Lower leg skin (tissue), 4 donors: Measurements from ENCODE around the gene PLEKHM3. TPM values are rescaled to one million over a fixed set of nuclear protein-coding genes. Genes with fewer than 3 reads are reported as not detected.

Source experiments
- DNase-seq, 2 donors: peaks; one replicate each; pipeline ENCODE4 v3.0.0-alpha.2; 2019; ENCODE audit warnings: low spot score in 2 of 2
- H3K4me3 ChIP-seq: fragments of 200-600 bp; sonication (generic); 2 replicates; pipeline ENCODE4 v1.5.1; 2017; ENCODE audit warnings: mild to moderate bottlenecking, low read depth; ENCODE audit not compliant: poor library complexity, severe bottlenecking
- POLR2A ChIP-seq, 2 donors: fragments of 450-650 bp; IDR thresholded peaks; one replicate each; pipeline ENCODE4 v1.6.1; 2016 to 2017; ENCODE audit warnings: antibody characterized with exemption in 2 of 2, mild to moderate bottlenecking in 1 of 2, moderate library complexity in 1 of 2
- WGBS, 2 donors: methylation state at CpG; one replicate each; pipeline ENCODE4 v1.1.5; 2018; 5-methylcytosine and 5-hydroxymethylcytosine counted together
- intact Hi-C: fragments of 100-400 bp; cut with DNase I; formaldehyde crosslinking; loops from one replicate; pipeline ENCODE4 v1.15.0; 2023; ENCODE audit warnings: low total_unique reads
- total RNA-seq, 4 donors: library from RNA; depleted of rRNA; stranded (reverse); fragments of >200 nt; gene quantifications; one replicate each; pipeline ENCODE4 v1.1.0, GENCODE V29; 2016
- TF ChIP-seq, protein P1 (sequence below), 3 donors: fragments of 450-650 bp; IDR thresholded peaks; one replicate each; pipeline ENCODE4 v1.5.1; 2016; ENCODE audit warnings: antibody characterized with exemption in 3 of 3, mild to moderate bottlenecking in 3 of 3, moderate library complexity in 2 of 3

PLEKHM3 gene
- total RNA-seq, 4 donors from 2014 or later: 18.3 to 22.2 (median 19.4) TPM

DNA sequence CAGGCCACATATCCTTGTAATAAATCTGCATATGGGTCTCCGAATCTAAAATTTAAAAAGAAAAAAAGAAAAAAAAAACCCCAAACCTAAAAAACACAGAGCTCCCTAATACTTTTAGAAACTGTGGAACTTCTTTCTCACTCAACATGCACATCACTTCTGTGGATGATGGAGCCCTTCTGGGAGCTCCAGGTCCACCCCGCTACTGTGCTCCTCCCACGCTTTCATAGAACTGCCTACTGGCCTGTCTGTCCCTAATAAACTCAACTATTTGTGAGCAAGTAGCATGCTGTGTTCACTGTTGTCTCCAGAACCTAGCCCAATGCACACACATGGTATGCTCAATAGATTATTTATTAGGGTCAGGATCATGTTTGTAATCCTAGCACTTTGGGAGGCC, 172.5 kb downstream of the PLEKHM3 start:
- WGBS, 2 donors: 93 to 99% methylated on average over 3 of the region's 3 CpGs
- TF ChIP-seq, protein P1, sequence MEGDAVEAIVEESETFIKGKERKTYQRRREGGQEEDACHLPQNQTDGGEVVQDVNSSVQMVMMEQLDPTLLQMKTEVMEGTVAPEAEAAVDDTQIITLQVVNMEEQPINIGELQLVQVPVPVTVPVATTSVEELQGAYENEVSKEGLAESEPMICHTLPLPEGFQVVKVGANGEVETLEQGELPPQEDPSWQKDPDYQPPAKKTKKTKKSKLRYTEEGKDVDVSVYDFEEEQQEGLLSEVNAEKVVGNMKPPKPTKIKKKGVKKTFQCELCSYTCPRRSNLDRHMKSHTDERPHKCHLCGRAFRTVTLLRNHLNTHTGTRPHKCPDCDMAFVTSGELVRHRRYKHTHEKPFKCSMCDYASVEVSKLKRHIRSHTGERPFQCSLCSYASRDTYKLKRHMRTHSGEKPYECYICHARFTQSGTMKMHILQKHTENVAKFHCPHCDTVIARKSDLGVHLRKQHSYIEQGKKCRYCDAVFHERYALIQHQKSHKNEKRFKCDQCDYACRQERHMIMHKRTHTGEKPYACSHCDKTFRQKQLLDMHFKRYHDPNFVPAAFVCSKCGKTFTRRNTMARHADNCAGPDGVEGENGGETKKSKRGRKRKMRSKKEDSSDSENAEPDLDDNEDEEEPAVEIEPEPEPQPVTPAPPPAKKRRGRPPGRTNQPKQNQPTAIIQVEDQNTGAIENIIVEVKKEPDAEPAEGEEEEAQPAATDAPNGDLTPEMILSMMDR (IDR thresholded peaks at IDR 0.05): no peak
- no peak for TF ChIP-seq POLR2A (IDR thresholded peaks at IDR 0.05)
- intact Hi-C loops: no loop called here
- DNase-seq: no peak
- no peak overlapping the region for H3K4me3 ChIP-seq

DNA sequence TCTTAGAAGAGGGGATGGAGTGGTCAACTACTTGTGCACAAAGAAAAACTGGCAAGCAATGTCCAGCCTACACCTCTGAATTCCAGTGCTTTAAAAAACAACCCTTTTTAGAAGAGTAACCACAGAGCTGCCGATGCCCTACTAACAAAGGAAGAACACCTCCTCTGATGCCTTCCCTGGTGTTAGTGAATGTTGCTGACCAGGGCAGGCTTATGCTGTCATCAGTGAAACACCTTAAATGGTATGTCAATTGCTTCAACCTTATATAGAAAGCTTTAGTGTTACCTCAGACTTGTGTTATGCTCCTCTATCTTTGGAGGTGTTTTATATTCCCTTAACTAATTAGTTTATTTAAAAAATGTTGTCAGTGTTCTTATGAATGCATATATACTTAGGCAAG, 175.9 kb downstream of the PLEKHM3 start:
- 92 to 94% methylated on average over 1 of the region's 1 CpG for WGBS, 2 donors
- no peak for DNase-seq
- intact Hi-C loops: no loop called here

DNA sequence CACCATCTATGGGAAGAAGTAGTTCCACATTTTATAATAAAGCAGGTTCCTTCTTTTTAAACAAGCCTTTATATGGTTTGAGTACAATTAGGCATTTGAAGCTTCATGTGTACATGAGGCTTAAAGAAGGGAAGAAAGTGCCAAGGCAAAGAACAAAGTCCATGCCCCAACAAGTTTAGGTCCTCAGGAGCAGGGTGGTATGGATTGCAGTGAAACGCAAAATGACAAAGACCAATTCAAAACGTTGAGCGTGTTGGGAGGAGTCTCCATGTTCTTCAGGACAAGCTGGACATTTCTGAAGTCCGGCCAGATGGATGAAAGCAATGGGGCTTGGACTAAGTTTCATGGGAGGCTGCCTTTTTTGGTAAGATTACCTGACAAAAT, 176.8 kb downstream of the PLEKHM3 start:
- no peak overlapping the region for H3K4me3 ChIP-seq
- intact Hi-C loops: no loop called here
- peak in 1 of 2 donors; percentile 7 for DNase-seq
- no peak for TF ChIP-seq POLR2A (IDR thresholded peaks at IDR 0.05)
- TF ChIP-seq, protein P1 (IDR thresholded peaks at IDR 0.05): no peak
- 76 to 82% methylated on average over 4 of the region's 4 CpGs for WGBS, 2 donors

More for the DNA sequence above, 175.9 kb downstream of the PLEKHM3 start:
- no peak for TF ChIP-seq POLR2A (IDR thresholded peaks at IDR 0.05)
- TF ChIP-seq, protein P1 (IDR thresholded peaks at IDR 0.05): no peak
- H3K4me3 ChIP-seq: no peak overlapping the region

DNA sequence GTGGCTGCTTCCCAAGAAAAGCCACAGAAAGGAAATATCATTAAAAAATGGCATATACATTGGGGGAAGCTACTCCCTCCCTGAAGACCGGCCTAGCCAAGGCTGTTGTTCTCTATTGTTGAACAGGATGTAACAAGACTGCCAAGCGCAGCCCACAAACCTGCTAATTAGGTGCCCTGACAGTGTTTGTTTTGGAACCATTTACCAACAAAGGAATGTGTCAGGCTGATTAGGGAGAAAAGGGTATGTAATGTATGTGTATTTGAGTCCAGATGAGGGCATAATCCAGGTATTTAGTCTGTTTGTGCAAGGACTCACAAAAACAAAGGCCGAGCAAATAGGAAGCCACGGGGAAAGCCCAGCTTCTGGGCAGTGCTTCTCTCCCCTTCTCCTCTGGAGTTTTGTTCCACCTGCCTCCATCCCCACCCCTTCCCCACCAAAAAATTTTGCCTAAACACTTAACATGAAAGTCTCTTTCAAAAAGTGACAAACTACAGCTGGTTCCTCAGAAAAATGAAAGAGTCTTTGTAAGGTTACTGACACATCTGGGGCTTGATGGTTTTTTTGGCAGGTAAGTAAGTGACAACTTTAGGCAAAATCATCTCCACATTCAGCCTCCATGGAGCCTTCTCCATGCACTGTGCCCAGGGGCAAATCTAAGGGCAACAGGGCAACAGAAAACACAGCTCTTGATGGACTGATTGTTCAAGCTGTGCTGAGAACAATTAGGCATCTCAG, 177.4 kb downstream of the PLEKHM3 start:
- peak in 1 of 2 donors; percentile 46 for DNase-seq
- intact Hi-C loops: no loop called here
- WGBS, 2 donors: 67 to 79% methylated on average over 4 of the region's 4 CpGs

DNA sequence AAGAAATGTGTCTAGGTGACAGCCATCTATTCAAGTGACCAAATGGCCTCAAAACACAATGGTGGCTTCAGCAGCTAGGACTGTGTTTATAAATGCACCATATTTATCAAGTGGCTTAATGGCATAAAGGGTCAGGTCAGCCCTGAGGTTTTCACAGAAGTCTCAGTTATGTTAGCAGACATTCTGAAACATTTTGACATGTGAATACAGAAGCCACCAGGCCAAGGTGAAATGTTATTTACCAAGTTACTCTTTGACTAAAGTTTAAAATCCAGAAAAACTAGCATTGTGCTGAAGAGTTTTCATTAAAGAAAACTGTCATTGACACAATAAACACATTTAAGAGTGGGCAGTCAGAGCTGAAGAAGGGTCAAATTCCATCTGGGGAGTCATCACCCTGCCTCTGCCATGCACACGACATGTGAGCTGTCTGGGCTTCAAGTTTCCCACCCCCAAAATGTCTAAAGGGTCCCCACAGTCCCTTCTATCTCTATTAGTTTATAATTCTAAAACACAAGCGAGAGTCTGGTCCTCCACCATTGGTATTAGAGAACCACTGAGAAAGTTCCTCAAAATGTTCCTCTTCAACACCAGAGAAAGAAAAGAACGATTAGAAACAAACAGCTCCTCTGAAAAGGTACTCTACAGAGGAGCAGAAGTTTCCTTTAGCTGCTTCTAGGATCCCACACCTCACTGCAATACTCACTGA, 178.1 kb downstream of the PLEKHM3 start:
- no peak for TF ChIP-seq POLR2A (IDR thresholded peaks at IDR 0.05)
- TF ChIP-seq, protein P1 (IDR thresholded peaks at IDR 0.05): no peak
- intact Hi-C loops: no loop called here
- H3K4me3 ChIP-seq: no peak overlapping the region
- WGBS, 2 donors: 79% methylated on average over 3 of the region's 3 CpGs
- peak in 1 of 2 donors; percentile 15 for DNase-seq

More for the DNA sequence above, 177.4 kb downstream of the PLEKHM3 start:
- TF ChIP-seq, protein P1 (IDR thresholded peaks at IDR 0.05): peak in 1 of 3 donors; percentile 74
- TF ChIP-seq POLR2A (IDR thresholded peaks at IDR 0.05): no peak
- H3K4me3 ChIP-seq: no peak overlapping the region
